GM10847 (cell line): ENCODE results near the gene DDX25.

Source experiments
- POLR2A ChIP-seq: IDR thresholded peaks from 2 replicates; pipeline ENCODE4 v1.6.1; 2011; ENCODE audit not compliant: insufficient read length; ENCODE audit errors: extremely low read depth

DDX25 gene

GRCh38 chr11:125943661-125944349 is 39.5 kb downstream of the DDX25 start:
- TF ChIP-seq POLR2A, result no peak

- no peak for TF ChIP-seq POLR2A
These were observed 40.2 kb downstream of the DDX25 start for GRCh38 chr11:125944350-125945010.

GRCh38 chr11:125945011-125945796 is 40.9 kb downstream of the DDX25 start:
- no peak for TF ChIP-seq POLR2A

- no peak for TF ChIP-seq POLR2A
These were observed 41.7 kb downstream of the DDX25 start, which contains the start of gene VSIG10L2 for GRCh38 chr11:125945797-125946520. Gene VSIG10L2 (plus strand): TSS chr11:125946044. CDS start chr11:125946056, 12 bp downstream.

GRCh38 chr11:125946712-125947418 is 42.6 kb downstream of the DDX25 start:
- no peak for TF ChIP-seq POLR2A

GRCh38 chr11:125947419-125948277 is 43.3 kb downstream of the DDX25 start:
- TF ChIP-seq POLR2A, result no peak

GRCh38 chr11:125948278-125949051 is 44.2 kb downstream of the DDX25 start:
- no peak for TF ChIP-seq POLR2A

- TF ChIP-seq POLR2A, result no peak
These were observed 45.2 kb downstream of the DDX25 start for GRCh38 chr11:125949271-125950177.

- TF ChIP-seq POLR2A, result no peak
These were observed 45.8 kb downstream of the DDX25 start for GRCh38 chr11:125950178-125950490.

GRCh38 chr11:125950696-125951651 is 46.7 kb downstream of the DDX25 start:
- TF ChIP-seq POLR2A, result no peak

- TF ChIP-seq POLR2A, result no peak
These were observed 47.4 kb downstream of the DDX25 start for GRCh38 chr11:125951731-125952130.
